Ishikawa (cell line): ENCODE measurements around the gene CLMN.

Experiments used
- CREB1 ChIP-seq: IDR thresholded peaks from 2 replicates; pipeline ENCODE4 v1.6.1; 2012; ENCODE audit warnings: low read depth
- EGR1 ChIP-seq: IDR thresholded peaks from 2 replicates; pipeline ENCODE4 v1.6.1; 2012
- EP300 ChIP-seq: IDR thresholded peaks from 2 replicates; pipeline ENCODE4 v1.6.1; 2012; ENCODE audit warnings: borderline replicate concordance
- FOXM1 ChIP-seq: IDR thresholded peaks from 2 replicates; pipeline ENCODE4 v1.6.1; 2012; ENCODE audit warnings: low read depth, borderline replicate concordance
- REST ChIP-seq: IDR thresholded peaks from 2 replicates; pipeline ENCODE4 v1.6.1; 2012; ENCODE audit warnings: low read depth, mild to moderate bottlenecking
- TEAD4 ChIP-seq: IDR thresholded peaks from 2 replicates; pipeline ENCODE4 v1.6.1; 2012
- USF1 ChIP-seq: IDR thresholded peaks from 2 replicates; pipeline ENCODE4 v1.6.1; 2012
- YY1 ChIP-seq: IDR thresholded peaks from 2 replicates; pipeline ENCODE4 v1.6.1; 2012; ENCODE audit warnings: low read depth

- TF ChIP-seq REST (no peak), USF1 (no peak), EGR1 (no peak), CREB1 (no peak), YY1 (no peak), TEAD4 (no peak), EP300 (no peak), FOXM1 (no peak)
These were observed 60.7 kb downstream of the CLMN start for GRCh38 chr14:95258754-95259593.
